CD14-positive monocyte (primary cell): ENCODE data around the gene ZNF423. TPM values are rescaled to one million over a fixed set of nuclear protein-coding genes. Genes with fewer than 3 reads are reported as not detected.

ENCODE experiments used
- DNase-seq, 3 donors: peaks; one replicate each; pipeline ENCODE4 v3.0.0-alpha.2; 2011 to 2022
- H2AFZ ChIP-seq: 2 replicates; pipeline ENCODE4 v1.6.0; 2012; ENCODE audit warnings: mild to moderate bottlenecking, low read depth, low read length, inconsistent platforms; ENCODE audit not compliant: insufficient read depth, poor library complexity, severe bottlenecking
- H3K27ac ChIP-seq, 2 donors: 1 replicate in 1 of 2; 2 replicates in 1 of 2; pipeline ENCODE4 v1.5.1; 2012 to 2013; ENCODE audit warnings: low read length in 2 of 2, control low read depth in 1 of 2, inconsistent platforms in 1 of 2, low read depth in 1 of 2, mild to moderate bottlenecking in 1 of 2
- H3K27me3 ChIP-seq, 2 donors: one replicate each; pipeline versions ENCODE4 v1.6.0 to v1.6.1; 2011 to 2013; ENCODE audit warnings: low read length in 2 of 2; ENCODE audit not compliant: control insufficient read depth in 2 of 2, insufficient read depth in 2 of 2
- H3K36me3 ChIP-seq, 2 donors: replicated peaks in 1 of 2; 1 replicate in 1 of 2; 2 replicates in 1 of 2; pipeline versions ENCODE4 v1.5.1 to v1.6.1; 2012 to 2013; ENCODE audit warnings: low read length in 2 of 2, control low read depth in 1 of 2, inconsistent platforms in 1 of 2, mild to moderate bottlenecking in 1 of 2; ENCODE audit not compliant: insufficient read depth in 2 of 2, control insufficient read depth in 1 of 2
- H3K4me1 ChIP-seq, 2 donors: 1 replicate in 1 of 2; 2 replicates in 1 of 2; pipeline versions ENCODE4 v1.5.1 to v1.6.1; 2012 to 2013; ENCODE audit warnings: low read length in 2 of 2, control low read depth in 1 of 2, inconsistent platforms in 1 of 2, mild to moderate bottlenecking in 1 of 2, moderate library complexity in 1 of 2; ENCODE audit not compliant: insufficient read depth in 2 of 2, control insufficient read depth in 1 of 2
- H3K4me2 ChIP-seq: replicated peaks from 2 replicates; pipeline ENCODE3; 2012; ENCODE audit warnings: low read length, moderate library complexity, mild to moderate bottlenecking; ENCODE audit not compliant: poor library complexity, severe bottlenecking; ENCODE audit errors: extremely low read depth
- H3K4me3 ChIP-seq, 3 experiments: fragments of 200-600 bp in 1 of 3; sonication (generic) in 1 of 3; replicated peaks in 1 of 3; 1 replicate in 2 of 3; 2 replicates in 1 of 3; pipeline ENCODE4 v1.5.1; 2011 to 2013; ENCODE audit warnings: low read length in 3 of 3, mild to moderate bottlenecking in 3 of 3, control low read depth in 2 of 3, low read depth in 2 of 3, inconsistent platforms in 1 of 3, moderate library complexity in 1 of 3
- H3K79me2 ChIP-seq: 2 replicates; pipeline ENCODE4 v1.6.0; 2012; ENCODE audit warnings: mild to moderate bottlenecking, control low read depth, inconsistent platforms, low read length, moderate library complexity; ENCODE audit not compliant: insufficient read depth
- H3K9ac ChIP-seq: 2 replicates; pipeline ENCODE4 v1.6.0; 2017; ENCODE audit warnings: low read length, mild to moderate bottlenecking; ENCODE audit not compliant: insufficient read depth, poor library complexity, severe bottlenecking
- H3K9me3 ChIP-seq, 2 donors: replicated peaks in 1 of 2; 1 replicate in 1 of 2; 2 replicates in 1 of 2; pipeline versions ENCODE4 v1.5.1 to v1.6.1; 2012 to 2013; ENCODE audit warnings: low read length in 2 of 2, control low read depth in 1 of 2; ENCODE audit not compliant: control insufficient read depth in 1 of 2, insufficient read depth in 1 of 2
- H4K20me1 ChIP-seq: 2 replicates; pipeline ENCODE4 v1.6.0; 2012; ENCODE audit warnings: mild to moderate bottlenecking, low read length, control low read depth, moderate library complexity; ENCODE audit not compliant: insufficient read depth
- H3K27ac Mint-ChIP-seq, 7 donors: one replicate each; pipeline ENCODE4 v1.8.0; 2020; ENCODE audit warnings: mild to moderate bottlenecking in 7 of 7, mixed read lengths in 7 of 7, moderate library complexity in 6 of 7, inconsistent platforms in 2 of 7
- H3K27me3 Mint-ChIP-seq, 3 donors: one replicate each; pipeline ENCODE4 v1.8.0; 2021 to 2022; ENCODE audit warnings: low read depth in 3 of 3, mild to moderate bottlenecking in 3 of 3, mixed read lengths in 3 of 3, moderate library complexity in 3 of 3, inconsistent platforms in 1 of 3
- H3K36me3 Mint-ChIP-seq, 2 donors: one replicate each; pipeline ENCODE4 v1.8.0; 2020; ENCODE audit warnings: mixed read lengths in 2 of 2, inconsistent platforms in 1 of 2, mild to moderate bottlenecking in 1 of 2
- H3K4me1 Mint-ChIP-seq: one replicate; pipeline ENCODE4 v1.8.0; 2020; ENCODE audit warnings: mild to moderate bottlenecking, mixed read lengths
- H3K4me3 Mint-ChIP-seq, 2 donors: one replicate each; pipeline ENCODE4 v1.8.0; 2020; ENCODE audit warnings: mild to moderate bottlenecking in 2 of 2, mixed read lengths in 2 of 2, moderate library complexity in 1 of 2
- H3K9me3 Mint-ChIP-seq, 7 donors: one replicate each; pipeline ENCODE4 v1.8.0; 2020 to 2022; ENCODE audit warnings: mixed read lengths in 7 of 7, mild to moderate bottlenecking in 6 of 7, moderate library complexity in 6 of 7, inconsistent platforms in 2 of 7
- CTCF ChIP-seq: fragments of 200-600 bp; IDR thresholded peaks from one replicate; pipeline ENCODE4 v1.8.0; 2022; ENCODE audit warnings: antibody characterized with exemption, mild to moderate bottlenecking
- WGBS: methylation state at CpG from one replicate; pipeline ENCODE4 v1.1.5; 2013; ENCODE audit warnings: missing lambda C conversion rate; ENCODE audit not compliant: insufficient coverage; 5-methylcytosine and 5-hydroxymethylcytosine counted together
- intact Hi-C, 2 donors: fragments of 100-400 bp; cut with micrococcal nuclease; formaldehyde crosslinking; loops; one replicate each; pipeline versions ENCODE4 v1.15.0 to v1.15.1; 2023
- polyA plus RNA-seq, 3 donors: library from polyadenylated mRNA; depleted of rRNA in 1 of 3; unstranded in 2 of 3; stranded (reverse) in 1 of 3; fragments of 300-500 nt in 2 of 3; fragments of >200 nt in 1 of 3; fragmentation: Illumina TruSeq in 2 of 3; gene quantifications; 1 replicate in 2 of 3; 2 replicates in 1 of 3; pipeline ENCODE4 v1.2.3, GENCODE V29; 2012 to 2021

ZNF423 gene
- polyA plus RNA-seq, 3 donors: not detected

GRCh38 chr16:49608098-49608497, 247.8 kb downstream of the ZNF423 start:
- H3K4me3 Mint-ChIP-seq: no peak overlapping the region
- Histone ChIP-seq H3K36me3 (no peaks in the 10 kb centered on the region), H4K20me1 (no peaks in the 10 kb centered on the region), H3K79me2 (no peaks in the 10 kb centered on the region), H3K4me1 (no peaks in the 10 kb centered on the region), H3K27me3 (no peaks in the 10 kb centered on the region), H3K4me3 (no peak overlapping the region), H3K9ac (no peak overlapping the region), H2AFZ (no peak overlapping the region), H3K9me3 (no peaks in the 10 kb centered on the region), H3K27ac (no peak overlapping the region), H3K4me2 (no peak overlapping the region)
- no peaks in the 10 kb centered on the region for H3K4me1 Mint-ChIP-seq
- H3K27ac Mint-ChIP-seq: no peak overlapping the region
- H3K36me3 Mint-ChIP-seq: no peaks in the 10 kb centered on the region
- TF ChIP-seq CTCF: no peak
- peaks cover 1 to 4% (median 4%) of the 10 kb centered on the region in 3 donors for H3K27me3 Mint-ChIP-seq
- H3K9me3 Mint-ChIP-seq: peaks cover 0 to 4% (median 2%) of the 10 kb centered on the region in 7 donors
- intact Hi-C loops: no loop called here
- WGBS: 60% methylated on average over 1 of the region's 5 CpGs
- DNase-seq: no peak

- H3K4me1 ChIP-seq: no peaks in the 10 kb centered on the region
- no peak for TF ChIP-seq CTCF
- no peaks in the 10 kb centered on the region for H3K9me3 ChIP-seq
- H3K27me3 ChIP-seq: no peaks in the 10 kb centered on the region
- no peaks in the 10 kb centered on the region for H3K79me2 ChIP-seq
- Mint-ChIP-seq H3K36me3 (no peaks in the 10 kb centered on the region), H3K27me3 (peaks cover 1 to 8% (median 5%) of the 10 kb centered on the region in 3 donors), H3K27ac (no peak overlapping the region), H3K4me3 (no peak overlapping the region), H3K9me3 (peaks cover 0 to 4% (median 2%) of the 10 kb centered on the region in 7 donors), H3K4me1 (no peaks in the 10 kb centered on the region)
- no peak for DNase-seq
- H2AFZ ChIP-seq: no peak overlapping the region
- no peak overlapping the region for H3K27ac ChIP-seq
- H3K4me2 ChIP-seq: no peak overlapping the region
- no peaks in the 10 kb centered on the region for H3K36me3 ChIP-seq
- 89% methylated on average over 13 of the region's 14 CpGs for WGBS
- H3K4me3 ChIP-seq: no peak overlapping the region
- intact Hi-C loops: no loop called here
- no peaks in the 10 kb centered on the region for H4K20me1 ChIP-seq
- H3K9ac ChIP-seq: no peak overlapping the region
Observed at GRCh38 chr16:49605536-49606254, 250.2 kb downstream of the ZNF423 start.
